Activated naive CD8-positive, alpha-beta T cell treated with anti-CD3 and anti-CD28 coated beads, Interleukin-2, amount 50 U/mL, for 24 hours (primary cell): ENCODE results near the gene QSOX2.

Source experiments
- ATAC-seq: fragments of 150-1000 bp; cut with Tn5 transposase; one replicate; pipeline ENCODE4 v1.10.0; 2021
- DNase-seq: peaks from one replicate; pipeline ENCODE4 v3.0.0; 2021
- H3K27ac Mint-ChIP-seq: one replicate; pipeline ENCODE4 v1.8.0; 2021; ENCODE audit warnings: mild to moderate bottlenecking, mixed read lengths
- H3K27me3 Mint-ChIP-seq: one replicate; pipeline ENCODE4 v1.8.0; 2021; ENCODE audit warnings: mixed read lengths
- H3K36me3 Mint-ChIP-seq: one replicate; pipeline ENCODE4 v1.8.0; 2021; ENCODE audit warnings: low read depth, mixed read lengths
- H3K4me1 Mint-ChIP-seq: one replicate; pipeline ENCODE4 v1.8.0; 2021; ENCODE audit warnings: mixed read lengths
- H3K4me3 Mint-ChIP-seq: one replicate; pipeline ENCODE4 v1.8.0; 2021; ENCODE audit warnings: mild to moderate bottlenecking, moderate library complexity, mixed read lengths
- H3K9me3 Mint-ChIP-seq: one replicate; pipeline ENCODE4 v1.8.0; 2021; ENCODE audit warnings: mixed read lengths

QSOX2 gene

GRCh38 chr9:136174779-136175615, 70.6 kb downstream of the QSOX2 start:
- H3K9me3 Mint-ChIP-seq = no peaks in the 10 kb centered on the region
- H3K27me3 Mint-ChIP-seq = peaks cover 7% of the 10 kb centered on the region
- no peak overlapping the region for H3K27ac Mint-ChIP-seq
- ATAC-seq = no peak
- no peaks in the 10 kb centered on the region for H3K36me3 Mint-ChIP-seq
- H3K4me3 Mint-ChIP-seq = no peak overlapping the region
- no peak for DNase-seq
- no peaks in the 10 kb centered on the region for H3K4me1 Mint-ChIP-seq

- ATAC-seq (no peak), DNase-seq (no peak)
- Mint-ChIP-seq H3K27me3 (peaks cover 11% of the 10 kb centered on the region), H3K9me3 (no peaks in the 10 kb centered on the region), H3K27ac (no peak overlapping the region), H3K4me1 (no peaks in the 10 kb centered on the region), H3K36me3 (no peaks in the 10 kb centered on the region), H3K4me3 (no peak overlapping the region)
These were observed 71.8 kb downstream of the QSOX2 start for GRCh38 chr9:136173648-136174290.

- H3K36me3 Mint-ChIP-seq = no peaks in the 10 kb centered on the region
- H3K9me3 Mint-ChIP-seq = no peaks in the 10 kb centered on the region
- DNase-seq (no peak), ATAC-seq (no peak)
- peaks cover 14% of the 10 kb centered on the region for H3K27me3 Mint-ChIP-seq
- H3K27ac Mint-ChIP-seq = no peak overlapping the region
- H3K4me1 Mint-ChIP-seq = no peaks in the 10 kb centered on the region
- H3K4me3 Mint-ChIP-seq = no peak overlapping the region
These were observed 73.1 kb downstream of the QSOX2 start for GRCh38 chr9:136172412-136173079.

- H3K4me3 Mint-ChIP-seq = no peak overlapping the region
- DNase-seq = no peak
- H3K9me3 Mint-ChIP-seq = no peaks in the 10 kb centered on the region
- H3K27ac Mint-ChIP-seq = no peak overlapping the region
- peaks cover 16% of the 10 kb centered on the region for H3K27me3 Mint-ChIP-seq
- ATAC-seq = no peak
- H3K36me3 Mint-ChIP-seq = no peaks in the 10 kb centered on the region
- no peaks in the 10 kb centered on the region for H3K4me1 Mint-ChIP-seq
These were observed 73.7 kb downstream of the QSOX2 start for GRCh38 chr9:136171801-136172411.

- H3K4me1 Mint-ChIP-seq = no peaks in the 10 kb centered on the region
- H3K4me3 Mint-ChIP-seq = no peak overlapping the region
- peaks cover 19% of the 10 kb centered on the region for H3K27me3 Mint-ChIP-seq
- no peak for DNase-seq
- peak; percentile 27 for ATAC-seq
- no peaks in the 10 kb centered on the region for H3K36me3 Mint-ChIP-seq
- H3K9me3 Mint-ChIP-seq = no peaks in the 10 kb centered on the region
- no peak overlapping the region for H3K27ac Mint-ChIP-seq
These were observed 74.4 kb downstream of the QSOX2 start for GRCh38 chr9:136171009-136171800.

- Mint-ChIP-seq H3K4me1 (no peaks in the 10 kb centered on the region), H3K27ac (no peak overlapping the region), H3K36me3 (no peaks in the 10 kb centered on the region), H3K27me3 (peaks cover 19% of the 10 kb centered on the region), H3K4me3 (no peak overlapping the region), H3K9me3 (no peaks in the 10 kb centered on the region)
- peak; percentile 53 for ATAC-seq
- DNase-seq = peak; percentile 74
These were observed 75.4 kb downstream of the QSOX2 start for GRCh38 chr9:136170006-136170901.

GRCh38 chr9:136169495-136169894, 76.1 kb downstream of the QSOX2 start:
- no peak overlapping the region for H3K4me3 Mint-ChIP-seq
- H3K27ac Mint-ChIP-seq = no peak overlapping the region
- H3K36me3 Mint-ChIP-seq = no peaks in the 10 kb centered on the region
- no peaks in the 10 kb centered on the region for H3K9me3 Mint-ChIP-seq
- peaks cover 19% of the 10 kb centered on the region for H3K27me3 Mint-ChIP-seq
- no peaks in the 10 kb centered on the region for H3K4me1 Mint-ChIP-seq
- DNase-seq (no peak), ATAC-seq (no peak)

GRCh38 chr9:136163248-136163850, 82.3 kb downstream of the QSOX2 start:
- no peak overlapping the region for H3K27ac Mint-ChIP-seq
- ATAC-seq (no peak), DNase-seq (no peak)
- H3K4me1 Mint-ChIP-seq = no peaks in the 10 kb centered on the region
- peaks cover 4% of the 10 kb centered on the region for H3K9me3 Mint-ChIP-seq
- H3K4me3 Mint-ChIP-seq = no peak overlapping the region
- no peaks in the 10 kb centered on the region for H3K36me3 Mint-ChIP-seq
- H3K27me3 Mint-ChIP-seq = peaks cover 8% of the 10 kb centered on the region

- no peak overlapping the region for H3K4me3 Mint-ChIP-seq
- peaks cover 3% of the 10 kb centered on the region for H3K27me3 Mint-ChIP-seq
- DNase-seq (no peak), ATAC-seq (no peak)
- no peaks in the 10 kb centered on the region for H3K4me1 Mint-ChIP-seq
- no peak overlapping the region for H3K27ac Mint-ChIP-seq
- no peaks in the 10 kb centered on the region for H3K36me3 Mint-ChIP-seq
- peaks cover 4% of the 10 kb centered on the region for H3K9me3 Mint-ChIP-seq
These were observed 84.5 kb downstream of the QSOX2 start for GRCh38 chr9:136160995-136161610.

GRCh38 chr9:136160381-136160841, 85.2 kb downstream of the QSOX2 start:
- DNase-seq = no peak
- no peaks in the 10 kb centered on the region for H3K4me1 Mint-ChIP-seq
- peaks cover 3% of the 10 kb centered on the region for H3K27me3 Mint-ChIP-seq

GRCh38 chr9:136159851-136160250, 85.8 kb downstream of the QSOX2 start:
- no peaks in the 10 kb centered on the region for H3K4me1 Mint-ChIP-seq

More at GRCh38 chr9:136160381-136160841, 85.2 kb downstream of the QSOX2 start:
- peaks cover 4% of the 10 kb centered on the region for H3K9me3 Mint-ChIP-seq
- no peak for ATAC-seq
- H3K27ac Mint-ChIP-seq = no peak overlapping the region
- H3K36me3 Mint-ChIP-seq = no peaks in the 10 kb centered on the region
- H3K4me3 Mint-ChIP-seq = no peak overlapping the region

GRCh38 chr9:136157477-136158265, 87.9 kb downstream of the QSOX2 start:
- Mint-ChIP-seq H3K9me3 (no peaks in the 10 kb centered on the region), H3K27me3 (no peaks in the 10 kb centered on the region), H3K4me1 (no peaks in the 10 kb centered on the region), H3K27ac (no peak overlapping the region), H3K4me3 (no peak overlapping the region), H3K36me3 (no peaks in the 10 kb centered on the region)
- ATAC-seq (no peak), DNase-seq (no peak)

More at GRCh38 chr9:136159851-136160250, 85.8 kb downstream of the QSOX2 start:
- Mint-ChIP-seq H3K36me3 (no peaks in the 10 kb centered on the region), H3K4me3 (no peak overlapping the region), H3K27ac (no peak overlapping the region), H3K27me3 (peaks cover 3% of the 10 kb centered on the region), H3K9me3 (peaks cover 4% of the 10 kb centered on the region)
- ATAC-seq (no peak), DNase-seq (no peak)
